ENCODE data around the gene LRRC17.
A peak's percentile ranks its signal among the peaks of the same experiment; 100 is the strongest.
"Not testable (repeated sequence)": the region's sequence is repeated elsewhere in the genome, so short reads cannot be mapped to it uniquely, and the experiment has no call there.

LRRC17 gene

GRCh38 chr7:102943423-102944169, 30.8 kb downstream of the LRRC17 start:
- DNase-seq, result no peak

GRCh38 chr7:102944241-102944640, 31.4 kb downstream of the LRRC17 start:
- no peak for DNase-seq

- no peak for DNase-seq
These were observed 39.0 kb downstream of the LRRC17 start for GRCh38 chr7:102951839-102952238.

GRCh38 chr7:102953406-102953805, 40.6 kb downstream of the LRRC17 start:
- no peak for DNase-seq

GRCh38 chr7:102954359-102954758, 41.6 kb downstream of the LRRC17 start:
- DNase-seq, result not testable (repeated sequence)

- DNase-seq, result not testable (repeated sequence)
These were observed 45.2 kb downstream of the LRRC17 start for GRCh38 chr7:102958004-102958403.

- DNase-seq, result not testable (repeated sequence)
These were observed 49.2 kb downstream of the LRRC17 start for GRCh38 chr7:102961993-102962392.

- no peak for DNase-seq
These were observed 53.7 kb downstream of the LRRC17 start for GRCh38 chr7:102966465-102966864.

GRCh38 chr7:102967798-102968197, 55.0 kb downstream of the LRRC17 start:
- peak; percentile 64 for DNase-seq

- no peak for DNase-seq
These were observed 60.4 kb downstream of the LRRC17 start for GRCh38 chr7:102973096-102973802.

- no peak for DNase-seq
These were observed 61.8 kb downstream of the LRRC17 start for GRCh38 chr7:102974366-102975236.

GRCh38 chr7:102975854-102976253, 63.1 kb downstream of the LRRC17 start:
- DNase-seq, result no peak

- no peak for DNase-seq
These were observed 63.7 kb downstream of the LRRC17 start for GRCh38 chr7:102976493-102976892.

GRCh38 chr7:102977586-102977985, 64.8 kb downstream of the LRRC17 start:
- not testable (repeated sequence) for DNase-seq

- peak; percentile 95 for DNase-seq
These were observed 65.5 kb downstream of the LRRC17 start for GRCh38 chr7:102978284-102978683.

- DNase-seq, result no peak
These were observed 66.9 kb downstream of the LRRC17 start for GRCh38 chr7:102979670-102980069.

- no peak for DNase-seq
These were observed 68.7 kb downstream of the LRRC17 start for GRCh38 chr7:102981451-102981850.

- DNase-seq, result no peak
These were observed 69.4 kb downstream of the LRRC17 start for GRCh38 chr7:102982235-102982634.

GRCh38 chr7:102983602-102984001, 70.8 kb downstream of the LRRC17 start:
- peak; percentile 63 for DNase-seq

- DNase-seq, result no peak
These were observed 72.5 kb downstream of the LRRC17 start for GRCh38 chr7:102985176-102985783.

GRCh38 chr7:102988088-102988487, 75.3 kb downstream of the LRRC17 start:
- no peak for DNase-seq

- no peak for DNase-seq
These were observed 76.1 kb downstream of the LRRC17 start for GRCh38 chr7:102988631-102989560.
